Omental fat pad (tissue), 4 donors: ENCODE results near the gene SCUBE3. TPM values are rescaled to one million over a fixed set of nuclear protein-coding genes. Genes with fewer than 3 reads are reported as not detected.

ENCODE experiments used
- ATAC-seq: fragments of 150-250 bp; one replicate; pipeline ENCODE4 v1.9.1; 2016; ENCODE audit warnings: mild to moderate bottlenecking, moderate library complexity; ENCODE audit not compliant: low FRiP score
- DNase-seq: peaks from one replicate; pipeline ENCODE4 v3.0.0-alpha.2; 2019; ENCODE audit warnings: low spot score
- CTCF ChIP-seq, 3 donors: fragments of 450-650 bp; IDR thresholded peaks; one replicate each; pipeline ENCODE4 v1.5.1; 2016 to 2017; ENCODE audit warnings: antibody characterized with exemption in 3 of 3, mild to moderate bottlenecking in 3 of 3, moderate library complexity in 2 of 3
- total RNA-seq, 4 donors: library from RNA; depleted of rRNA; stranded (reverse); fragments of >200 nt; gene quantifications; one replicate each; pipeline ENCODE4 v1.1.0, GENCODE V29; 2016

The SCUBE3 gene
- total RNA-seq, 4 donors from 2014 or later, result 0.06 to 0.47 (median 0.11) TPM

- no peak for ATAC-seq
- TF ChIP-seq CTCF (IDR thresholded peaks at IDR 0.05), result no peak
- no peak for DNase-seq
Measured at GRCh38 chr6:35223396-35223795, 9.6 kb downstream of the SCUBE3 start.

GRCh38 chr6:35224720-35225119 lies 11.0 kb downstream of the SCUBE3 start:
- ATAC-seq (no peak), DNase-seq (no peak)
- no peak for TF ChIP-seq CTCF (IDR thresholded peaks at IDR 0.05)

- TF ChIP-seq CTCF (IDR thresholded peaks at IDR 0.05), result no peak
- DNase-seq, result no peak
- no peak for ATAC-seq
Measured at GRCh38 chr6:35228481-35228880, 14.7 kb downstream of the SCUBE3 start.

GRCh38 chr6:35229304-35229703 lies 15.5 kb downstream of the SCUBE3 start:
- no peak for ATAC-seq

GRCh38 chr6:35230498-35230897 lies 16.7 kb downstream of the SCUBE3 start:
- no peak for ATAC-seq
- no peak for TF ChIP-seq CTCF (IDR thresholded peaks at IDR 0.05)
- no peak for DNase-seq

More at GRCh38 chr6:35229304-35229703, 15.5 kb downstream of the SCUBE3 start:
- no peak for TF ChIP-seq CTCF (IDR thresholded peaks at IDR 0.05)
- DNase-seq, result no peak

- ATAC-seq, result no peak
- no peak for DNase-seq
- TF ChIP-seq CTCF (IDR thresholded peaks at IDR 0.05), result no peak
Measured at GRCh38 chr6:35230950-35231349, 17.2 kb downstream of the SCUBE3 start.

GRCh38 chr6:35231563-35231962 lies 17.8 kb downstream of the SCUBE3 start:
- DNase-seq (no peak), ATAC-seq (no peak)
- no peak for TF ChIP-seq CTCF (IDR thresholded peaks at IDR 0.05)
